GM21825 (cell line): ENCODE data around the gene POLR3G.

ENCODE experiments used
- ATAC-seq: cut with Tn5 transposase; IDR thresholded peaks from one replicate; pipeline ENCODE4 v1.9.1; 2021; ENCODE audit warnings: mild to moderate bottlenecking, moderate library complexity; ENCODE audit not compliant: unreplicated experiment

POLR3G gene

GRCh38 chr5:90495146-90495545 lies 20.5 kb downstream of the POLR3G start:
- no peak for ATAC-seq

- no peak for ATAC-seq
These were observed 28.9 kb downstream of the POLR3G start for GRCh38 chr5:90503596-90503995.

GRCh38 chr5:90504743-90505142 lies 30.1 kb downstream of the POLR3G start:
- no peak for ATAC-seq

DNA sequence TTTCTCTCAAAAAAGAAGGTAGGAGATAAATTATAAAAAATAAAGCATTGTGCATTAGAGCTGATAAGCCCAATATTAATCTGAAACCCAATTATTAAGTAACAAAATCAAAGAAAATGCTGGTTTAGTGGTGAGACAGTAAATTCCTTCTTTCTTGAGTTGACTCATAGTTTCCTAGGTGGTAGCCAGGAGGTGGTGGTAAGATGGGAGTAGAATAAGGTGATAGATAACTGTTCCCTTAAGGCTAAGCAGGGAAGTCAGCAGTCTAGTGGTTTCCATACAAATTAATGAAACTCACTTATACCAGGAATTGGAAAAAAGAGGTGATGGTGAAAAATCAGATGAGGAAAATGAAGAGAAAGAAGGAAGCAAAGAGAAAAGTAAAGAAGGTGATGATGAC lies 31.6 kb downstream of the POLR3G start:
- ATAC-seq, result no peak

DNA sequence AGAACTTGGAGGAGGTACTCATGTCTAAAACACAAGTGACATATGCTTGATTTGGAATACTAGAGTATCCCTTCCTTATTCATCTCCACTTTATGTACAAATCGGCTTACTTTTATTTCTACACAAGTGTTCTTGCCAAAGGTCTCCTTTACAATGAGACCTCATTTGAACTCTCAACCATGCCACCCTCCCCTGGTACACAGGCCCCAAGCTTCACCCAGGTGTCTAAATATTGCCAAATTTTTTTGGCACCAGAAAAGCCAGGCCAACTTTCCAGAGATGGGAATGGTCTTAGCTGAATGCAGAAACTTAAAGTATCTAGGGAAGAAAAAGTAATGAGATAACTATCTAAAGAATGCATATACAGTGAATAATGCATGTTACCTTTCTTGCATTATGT lies 35.8 kb downstream of the POLR3G start:
- no peak for ATAC-seq

DNA sequence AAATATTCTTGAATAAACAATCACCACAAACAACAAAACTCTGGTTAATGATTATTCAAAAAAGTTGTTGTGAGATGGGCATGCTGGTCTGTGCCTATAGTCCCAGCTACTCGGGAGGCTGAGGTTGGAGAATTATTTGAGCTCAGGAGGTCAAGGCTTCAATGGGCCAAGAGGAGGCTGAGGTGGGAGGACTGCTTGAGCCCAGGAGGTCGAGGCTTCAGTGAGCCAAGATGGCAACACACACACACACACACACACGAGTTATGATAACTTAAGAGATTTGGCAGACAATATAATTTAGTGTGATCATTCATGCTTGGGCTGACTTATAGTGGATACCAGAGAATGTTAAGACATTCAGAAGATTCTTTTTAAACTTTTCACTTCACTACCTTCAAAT lies 39.9 kb downstream of the POLR3G start:
- no peak for ATAC-seq

DNA sequence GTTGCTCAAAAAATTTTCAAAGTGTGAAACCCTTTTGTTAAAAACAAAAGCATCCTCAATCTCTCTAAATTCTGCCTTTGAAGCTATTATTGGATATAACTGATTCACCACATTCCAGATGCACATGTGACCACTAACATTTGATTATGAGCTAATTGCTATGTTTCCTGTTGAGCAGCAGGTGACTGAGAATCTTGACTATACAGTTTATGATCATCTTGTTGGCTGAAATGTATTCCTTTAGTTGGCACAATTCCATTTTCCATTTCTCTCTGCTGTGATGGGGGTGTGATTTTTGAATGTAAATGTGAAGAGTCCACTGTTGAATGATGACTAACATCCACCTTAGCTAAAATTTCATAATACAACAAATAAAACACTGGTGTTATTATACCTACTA lies 44.0 kb downstream of the POLR3G start:
- no peak for ATAC-seq

GRCh38 chr5:90519081-90519480 lies 44.4 kb downstream of the POLR3G start:
- no peak for ATAC-seq

GRCh38 chr5:90528601-90529193 lies 54.0 kb downstream of the POLR3G start:
- ATAC-seq, result peak; percentile 1

GRCh38 chr5:90529194-90529938 lies 54.7 kb downstream of the POLR3G start, which contains the start of gene LYSMD3:
Gene LYSMD3, minus strand, starts transcription at chr5:90529584. Its CDS starts 4,295 bp downstream, at chr5:90525289.
- ATAC-seq, result peak; percentile 92

DNA sequence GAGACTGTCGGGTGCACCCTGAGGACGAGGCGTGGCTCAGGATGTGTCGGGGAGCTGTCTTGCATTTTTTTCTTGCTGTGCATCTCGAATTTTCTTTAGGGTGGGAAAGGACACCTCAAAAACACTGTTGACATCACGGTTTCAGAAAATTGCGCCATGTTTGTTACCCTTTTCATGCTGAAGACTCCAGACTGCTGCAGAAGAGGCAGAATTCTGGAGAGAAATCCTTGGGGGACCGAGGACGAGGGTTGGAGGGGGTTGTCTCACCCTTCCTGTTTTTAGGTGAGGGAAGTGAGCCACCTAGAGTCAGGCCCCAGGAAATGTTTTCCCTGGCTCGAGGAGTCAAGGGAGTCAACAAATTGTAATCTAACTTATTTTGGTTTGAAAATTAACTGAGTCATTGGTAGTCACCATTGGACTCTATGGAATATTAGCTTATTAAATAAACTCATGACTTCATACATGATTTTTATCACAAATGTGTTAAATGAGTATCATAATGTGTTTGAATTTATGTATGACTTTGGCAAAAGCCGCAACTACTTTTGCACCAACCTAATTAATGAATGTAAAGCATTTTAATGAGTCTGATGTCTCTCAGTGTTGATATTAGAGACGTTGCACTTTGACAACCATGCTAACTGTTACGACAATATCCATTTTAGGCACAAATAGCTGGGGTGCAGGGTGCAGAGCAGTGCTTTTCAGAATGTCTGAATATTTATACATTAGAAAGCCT lies 55.4 kb downstream of the POLR3G start:
- peak; percentile 49 for ATAC-seq

DNA sequence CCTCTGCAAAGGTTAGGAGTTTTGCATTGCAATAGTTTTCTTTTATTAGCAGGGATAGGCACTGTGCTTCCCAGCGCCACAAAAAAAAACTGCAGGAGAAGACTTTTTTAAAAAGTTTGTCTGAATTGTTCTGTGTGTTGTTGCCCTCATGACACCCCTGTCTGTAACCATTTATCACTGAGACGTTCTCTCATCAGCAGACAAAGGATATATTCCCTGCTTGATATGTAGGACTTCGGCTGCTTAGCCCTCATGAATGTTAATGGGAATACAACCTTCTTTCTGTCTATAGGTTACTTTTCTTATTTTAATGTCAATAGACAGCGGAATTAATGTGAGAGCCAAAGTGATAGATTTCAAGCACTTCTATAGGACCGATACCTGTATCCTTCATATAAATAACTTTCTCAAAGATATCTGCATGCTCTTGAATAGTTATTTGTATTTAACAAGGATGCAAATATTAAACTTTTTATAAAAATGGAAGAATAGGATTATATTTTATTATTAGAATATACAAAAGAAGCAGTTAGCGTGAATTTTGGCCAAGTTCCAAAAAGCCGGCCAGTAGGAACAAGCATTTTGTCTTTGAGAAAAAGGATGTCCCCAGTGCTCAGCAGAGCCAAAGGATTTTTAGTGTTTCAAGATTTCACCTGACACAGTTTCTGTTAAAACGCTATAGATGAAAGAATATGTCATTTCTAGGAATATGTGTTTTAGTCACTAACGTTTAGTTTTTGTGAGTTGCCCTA lies 56.2 kb downstream of the POLR3G start:
- ATAC-seq, result no peak

- no peak for ATAC-seq
These were observed 59.1 kb downstream of the POLR3G start for GRCh38 chr5:90533794-90534193.

DNA sequence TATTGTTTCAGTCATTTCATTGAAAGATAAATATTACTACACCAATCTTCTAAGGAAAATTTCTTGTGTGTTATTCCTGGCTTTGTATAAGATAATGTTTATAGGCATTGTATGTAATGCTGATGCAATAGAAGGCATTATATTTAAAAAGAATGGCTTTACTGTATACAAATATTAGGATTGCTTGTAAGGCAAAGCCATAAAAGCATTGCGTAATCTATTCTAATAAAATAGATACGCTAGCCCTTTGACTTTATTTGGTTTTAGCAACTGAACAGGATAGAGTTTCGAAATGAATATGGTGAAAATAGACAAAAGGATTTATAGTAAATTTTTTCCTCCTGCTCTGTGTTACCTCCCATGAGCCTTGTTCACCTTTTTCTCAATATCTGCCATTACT lies 60.3 kb downstream of the POLR3G start:
- no peak for ATAC-seq

DNA sequence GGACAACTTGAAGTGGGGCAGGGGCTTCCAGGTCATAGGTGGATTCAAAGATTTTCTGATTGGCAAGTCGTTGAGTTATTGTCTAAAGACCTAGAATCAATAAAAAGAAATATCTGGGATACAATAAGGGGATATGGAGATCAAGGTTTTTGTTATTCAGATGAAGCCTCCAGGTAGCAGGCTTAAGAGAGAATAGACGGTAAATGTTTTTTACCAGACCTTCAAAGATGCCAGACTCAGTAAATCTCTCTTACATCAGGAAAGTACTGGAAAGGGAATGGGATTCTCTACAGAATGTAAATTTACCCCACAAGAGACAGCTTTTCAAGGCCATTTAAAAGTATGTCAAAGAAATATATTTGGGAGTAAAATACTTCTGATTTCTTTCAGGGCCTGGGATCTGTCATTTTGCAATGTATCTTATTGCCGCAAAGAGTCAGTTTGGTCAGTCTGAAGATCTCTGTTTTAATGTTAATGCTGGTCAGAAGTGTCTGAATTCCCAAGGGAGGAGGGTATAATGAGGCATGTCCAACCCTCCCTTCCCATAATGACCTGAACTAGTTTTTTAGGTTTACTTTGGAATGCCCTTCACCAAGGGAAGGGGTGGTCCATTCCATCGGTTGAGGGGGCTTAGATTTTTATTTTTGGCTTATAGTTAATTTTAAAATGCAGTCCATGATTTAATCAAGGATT lies 68.3 kb downstream of the POLR3G start:
- ATAC-seq, result no peak

GRCh38 chr5:90545511-90545910 lies 70.8 kb downstream of the POLR3G start:
- no peak for ATAC-seq

DNA sequence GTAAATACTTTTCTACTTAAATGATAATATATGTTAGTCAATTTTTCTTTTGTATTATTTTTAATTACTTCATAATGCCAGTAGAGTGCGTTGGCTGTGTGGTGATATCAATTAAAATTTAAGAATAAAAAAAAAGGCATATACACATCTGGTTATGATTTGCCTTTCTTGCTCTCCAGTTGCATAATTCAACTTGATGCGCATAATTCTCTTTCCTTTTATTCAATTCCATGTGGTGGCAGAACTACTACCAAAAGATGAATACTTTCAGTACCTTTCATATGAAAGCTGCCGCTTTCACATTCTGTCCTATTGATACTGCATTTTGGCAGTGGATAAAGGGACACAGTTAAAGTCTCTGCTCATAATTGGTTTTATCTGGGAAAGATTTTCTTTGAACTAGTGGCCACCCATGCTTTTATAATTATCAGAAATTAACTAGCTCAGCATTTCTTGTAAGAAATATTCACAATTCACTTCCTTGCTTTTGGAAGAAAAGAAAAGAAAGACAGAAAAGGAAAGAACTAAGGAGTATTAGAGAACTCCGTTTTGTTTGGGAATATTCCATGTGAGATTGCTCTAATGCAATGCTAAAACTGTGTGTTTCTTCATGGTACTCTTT lies 71.7 kb downstream of the POLR3G start:
- ATAC-seq, result no peak

GRCh38 chr5:90547072-90547536 lies 72.4 kb downstream of the POLR3G start:
- no peak for ATAC-seq

DNA sequence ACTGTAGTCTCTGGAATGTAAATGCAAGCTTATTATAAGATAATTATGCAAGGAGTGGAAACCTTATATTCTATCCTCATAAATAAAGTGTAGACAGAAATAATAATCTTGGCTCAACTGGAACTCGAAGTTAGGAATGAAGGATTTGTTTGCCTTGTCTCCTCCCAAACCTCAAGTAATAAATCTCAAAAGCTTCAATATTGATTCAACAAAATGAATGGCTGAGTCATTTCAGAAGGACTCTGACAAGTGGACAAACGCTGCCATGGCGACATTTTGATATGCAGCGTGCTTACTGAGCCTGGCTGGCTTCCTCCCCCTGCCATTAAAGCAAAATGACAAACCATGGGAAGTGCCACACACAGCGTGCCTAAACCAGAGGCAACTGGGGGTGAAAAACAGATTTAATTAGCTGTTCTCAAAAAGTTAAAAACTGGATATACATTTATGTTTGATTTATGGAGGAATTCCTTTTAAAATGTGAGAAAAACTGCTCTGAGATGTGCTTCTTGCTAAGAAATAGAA lies 73.5 kb downstream of the POLR3G start:
- no peak for ATAC-seq

GRCh38 chr5:90549223-90549622 lies 74.6 kb downstream of the POLR3G start:
- no peak for ATAC-seq
